ENCODE measurements around the gene FAM118B. TPM values are rescaled to one million over a fixed set of nuclear protein-coding genes. Genes with fewer than 3 reads are reported as not detected.

Gene FAM118B
- total RNA-seq, 1 donor: 30.4 TPM

DNA sequence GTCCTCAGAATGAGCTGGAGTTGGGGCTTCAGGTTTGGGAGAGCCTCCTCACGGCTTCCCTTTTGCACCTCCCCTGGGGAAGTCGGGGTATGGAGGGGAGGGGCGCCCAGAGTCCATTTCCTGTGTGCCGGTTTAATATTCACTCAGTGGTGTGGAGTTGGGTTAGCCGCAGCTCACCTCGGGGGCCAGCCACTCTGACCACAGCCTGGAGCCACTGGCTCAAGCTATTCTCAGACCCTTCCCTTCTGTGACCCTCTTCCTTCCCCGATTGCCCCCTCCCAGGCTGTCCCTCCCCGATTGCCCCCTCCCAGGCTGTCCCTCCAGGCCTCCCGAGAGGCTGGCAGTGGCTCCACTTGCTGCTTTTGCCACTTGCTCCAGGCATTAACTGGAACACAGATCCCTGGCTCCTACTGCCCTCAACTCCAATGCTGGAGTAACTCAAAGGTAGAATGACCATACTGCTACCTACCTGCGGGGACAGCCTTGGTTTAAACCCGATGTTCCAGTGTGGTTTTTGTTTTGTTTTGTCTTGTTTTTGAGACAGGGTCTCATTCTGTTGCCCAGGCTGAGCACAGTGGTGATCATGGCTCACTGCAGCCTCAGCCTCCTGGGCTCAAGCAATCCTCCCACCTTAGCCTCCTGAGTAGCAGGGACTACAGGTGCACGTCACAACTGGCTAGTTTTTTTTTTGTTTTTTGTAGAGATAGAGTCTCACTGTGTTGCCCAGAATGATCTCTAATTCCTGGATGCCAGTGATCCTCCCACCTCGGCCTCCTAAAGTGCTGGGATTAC, 29.4 kb upstream of the FAM118B start:
- H3K79me2 ChIP-seq (ENCODE audit: insufficient read depth, low read length): no peaks in the 10 kb centered on the region
- H3K4me3 ChIP-seq (ENCODE audit: insufficient read depth, low read length): no peak overlapping the region
- no peaks in the 10 kb centered on the region for H4K20me1 ChIP-seq (ENCODE audit: insufficient read depth, low read length)
- H3K27ac ChIP-seq (ENCODE audit: low read depth, low read length): no peak overlapping the region
- no peaks in the 10 kb centered on the region for H3K4me1 ChIP-seq (ENCODE audit: insufficient read depth, low read length)
- no peaks in the 10 kb centered on the region for H3K27me3 ChIP-seq (ENCODE audit: insufficient read depth, low read length)
- TF ChIP-seq, protein P1, sequence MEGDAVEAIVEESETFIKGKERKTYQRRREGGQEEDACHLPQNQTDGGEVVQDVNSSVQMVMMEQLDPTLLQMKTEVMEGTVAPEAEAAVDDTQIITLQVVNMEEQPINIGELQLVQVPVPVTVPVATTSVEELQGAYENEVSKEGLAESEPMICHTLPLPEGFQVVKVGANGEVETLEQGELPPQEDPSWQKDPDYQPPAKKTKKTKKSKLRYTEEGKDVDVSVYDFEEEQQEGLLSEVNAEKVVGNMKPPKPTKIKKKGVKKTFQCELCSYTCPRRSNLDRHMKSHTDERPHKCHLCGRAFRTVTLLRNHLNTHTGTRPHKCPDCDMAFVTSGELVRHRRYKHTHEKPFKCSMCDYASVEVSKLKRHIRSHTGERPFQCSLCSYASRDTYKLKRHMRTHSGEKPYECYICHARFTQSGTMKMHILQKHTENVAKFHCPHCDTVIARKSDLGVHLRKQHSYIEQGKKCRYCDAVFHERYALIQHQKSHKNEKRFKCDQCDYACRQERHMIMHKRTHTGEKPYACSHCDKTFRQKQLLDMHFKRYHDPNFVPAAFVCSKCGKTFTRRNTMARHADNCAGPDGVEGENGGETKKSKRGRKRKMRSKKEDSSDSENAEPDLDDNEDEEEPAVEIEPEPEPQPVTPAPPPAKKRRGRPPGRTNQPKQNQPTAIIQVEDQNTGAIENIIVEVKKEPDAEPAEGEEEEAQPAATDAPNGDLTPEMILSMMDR (IDR thresholded peaks at IDR 0.05; ENCODE audit: extremely low read depth, low read depth, low read length): no peak
- no peak overlapping the region for H3K4me2 ChIP-seq (ENCODE audit: insufficient read depth, low read length)
- no peak overlapping the region for H2AFZ ChIP-seq (ENCODE audit: low read length)
- no peaks in the 10 kb centered on the region for H3K9me3 ChIP-seq (ENCODE audit: low read depth, low read length)
- DNase-seq (ENCODE audit: insufficient read length, low spot score, missing footprints): no peak
- no peaks in the 10 kb centered on the region for H3K36me3 ChIP-seq (ENCODE audit: insufficient read depth, low read length)

DNA sequence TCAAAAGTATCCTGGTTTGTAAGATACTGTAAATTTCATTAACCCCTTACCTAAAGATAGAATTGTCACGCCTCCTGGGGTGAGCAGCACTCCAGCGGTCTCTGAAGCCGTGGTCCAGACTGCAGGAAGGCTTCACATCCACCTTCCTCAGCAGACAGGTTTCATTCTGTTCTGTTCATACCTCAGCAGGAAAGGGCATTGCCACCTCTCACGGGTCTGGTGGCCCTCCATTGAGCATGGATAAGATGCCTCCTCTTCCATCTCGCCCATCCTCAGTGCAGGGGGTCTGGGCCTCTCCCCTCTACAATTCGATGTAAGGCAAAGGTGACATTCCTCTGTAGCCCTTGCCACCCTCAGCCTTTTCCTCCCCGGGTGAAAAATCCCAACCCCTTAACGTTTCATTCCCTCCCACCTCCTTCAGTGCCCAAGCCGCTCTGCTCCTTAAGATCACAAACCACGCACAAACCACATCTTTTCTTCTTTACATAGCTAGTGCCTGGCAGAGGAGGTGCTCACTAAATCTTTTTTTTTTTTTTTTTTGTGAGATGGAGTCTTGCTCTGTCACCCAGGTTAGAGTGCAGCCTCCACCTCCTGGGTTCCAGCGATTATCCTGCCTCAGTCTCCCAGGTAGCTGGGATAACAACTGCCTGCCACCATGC, 28.7 kb upstream of the FAM118B start:
- Histone ChIP-seq H4K20me1 (ENCODE audit: insufficient read depth, low read length) (no peaks in the 10 kb centered on the region), H3K4me3 (ENCODE audit: insufficient read depth, low read length) (no peak overlapping the region), H3K27ac (ENCODE audit: low read depth, low read length) (no peak overlapping the region), H3K36me3 (ENCODE audit: insufficient read depth, low read length) (no peaks in the 10 kb centered on the region), H3K9me3 (ENCODE audit: low read depth, low read length) (no peaks in the 10 kb centered on the region), H3K27me3 (ENCODE audit: insufficient read depth, low read length) (no peaks in the 10 kb centered on the region), H3K4me1 (ENCODE audit: insufficient read depth, low read length) (no peaks in the 10 kb centered on the region), H2AFZ (ENCODE audit: low read length) (no peak overlapping the region), H3K79me2 (ENCODE audit: insufficient read depth, low read length) (no peaks in the 10 kb centered on the region), H3K4me2 (ENCODE audit: insufficient read depth, low read length) (no peak overlapping the region)
- TF ChIP-seq, protein P1 (IDR thresholded peaks at IDR 0.05; ENCODE audit: extremely low read depth, low read depth, low read length): no peak
- DNase-seq (ENCODE audit: insufficient read length, low spot score, missing footprints): no peak

DNA sequence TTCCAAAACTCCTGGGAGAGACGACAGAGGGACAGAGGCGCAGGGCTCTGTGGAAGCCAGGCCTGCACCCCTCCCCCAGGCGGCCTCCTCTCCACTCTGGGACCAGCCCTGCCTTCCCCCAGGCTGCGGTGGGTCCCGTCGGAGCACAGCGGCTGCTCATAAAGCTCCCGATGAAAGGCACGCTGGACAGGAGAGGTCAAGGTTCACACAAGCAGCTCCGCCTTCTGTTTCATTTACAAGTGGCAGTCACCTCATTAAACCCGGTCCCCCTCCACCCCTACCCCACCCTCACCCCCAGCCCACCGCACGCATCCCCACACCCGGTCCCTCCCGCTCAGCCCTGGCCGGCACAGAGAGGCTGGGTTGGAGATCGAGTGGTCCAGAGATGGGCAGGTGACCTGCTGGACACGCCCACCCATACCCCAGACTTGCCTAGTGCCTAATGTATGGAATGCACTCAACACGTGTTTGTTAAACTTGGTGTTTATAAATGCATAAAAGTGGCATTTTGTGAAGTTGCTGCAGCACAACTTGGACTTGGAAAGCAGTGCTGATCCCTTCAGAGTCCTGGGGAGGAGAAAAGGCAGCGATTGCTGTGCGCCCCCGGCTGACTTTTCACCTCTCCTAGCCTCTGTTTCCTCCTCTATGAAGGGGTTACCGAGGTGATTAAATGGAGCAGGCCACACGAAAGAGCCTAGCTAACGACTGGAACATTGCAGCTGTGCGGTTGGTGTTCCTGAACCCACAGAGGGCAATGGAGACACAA, 26.1 kb upstream of the FAM118B start:
- Histone ChIP-seq H3K27ac (ENCODE audit: low read depth, low read length) (no peak overlapping the region), H3K27me3 (ENCODE audit: insufficient read depth, low read length) (no peaks in the 10 kb centered on the region), H4K20me1 (ENCODE audit: insufficient read depth, low read length) (no peaks in the 10 kb centered on the region), H3K4me3 (ENCODE audit: insufficient read depth, low read length) (no peak overlapping the region), H3K4me1 (ENCODE audit: insufficient read depth, low read length) (no peaks in the 10 kb centered on the region), H3K4me2 (ENCODE audit: insufficient read depth, low read length) (no peak overlapping the region), H2AFZ (ENCODE audit: low read length) (no peak overlapping the region), H3K36me3 (ENCODE audit: insufficient read depth, low read length) (no peaks in the 10 kb centered on the region), H3K9me3 (ENCODE audit: low read depth, low read length) (no peaks in the 10 kb centered on the region), H3K79me2 (ENCODE audit: insufficient read depth, low read length) (no peaks in the 10 kb centered on the region)
- TF ChIP-seq, protein P1 (IDR thresholded peaks at IDR 0.05; ENCODE audit: extremely low read depth, low read depth, low read length): no peak
- DNase-seq (ENCODE audit: insufficient read length, low spot score, missing footprints): no peak
